Subcutaneous abdominal adipose tissue (tissue), 5 donors: ENCODE measurements around the gene BRD9.

ENCODE experiments used
- H3K27ac ChIP-seq: one replicate; pipeline ENCODE4 v1.7.0; 2013; ENCODE audit warnings: low read depth, mild to moderate bottlenecking, inconsistent platforms, low read length, moderate library complexity
- H3K27me3 ChIP-seq, 5 donors: one replicate each; pipeline ENCODE4 v1.7.0; 2013; ENCODE audit warnings: low read length in 5 of 5, inconsistent platforms in 1 of 5; ENCODE audit not compliant: control insufficient read depth in 5 of 5, insufficient read depth in 4 of 5
- H3K36me3 ChIP-seq, 5 donors: one replicate each; pipeline ENCODE4 v1.7.0; 2013; ENCODE audit warnings: low read length in 5 of 5; ENCODE audit not compliant: control insufficient read depth in 5 of 5, insufficient read depth in 5 of 5
- H3K4me1 ChIP-seq, 5 donors: one replicate each; pipeline ENCODE4 v1.7.0; 2013; ENCODE audit warnings: low read length in 5 of 5, mild to moderate bottlenecking in 3 of 5, moderate library complexity in 1 of 5; ENCODE audit not compliant: control insufficient read depth in 5 of 5, insufficient read depth in 5 of 5
- H3K4me3 ChIP-seq, 5 donors: one replicate each; pipeline ENCODE4 v1.7.0; 2013; ENCODE audit warnings: low read length in 5 of 5, low read depth in 1 of 5
- H3K9ac ChIP-seq, 5 donors: one replicate each; pipeline ENCODE4 v1.7.0; 2013; ENCODE audit warnings: low read length in 5 of 5, mild to moderate bottlenecking in 4 of 5, moderate library complexity in 3 of 5
- H3K9me3 ChIP-seq, 5 donors: one replicate each; pipeline ENCODE4 v1.7.0; 2013; ENCODE audit warnings: low read length in 5 of 5; ENCODE audit not compliant: control insufficient read depth in 5 of 5
- donor health status: healthy.
- donor health status: healthy.
- donor health status: healthy.
- donor health status: healthy.
- donor health status: healthy.

Gene BRD9

GRCh38 chr5:867300-867870 is 25.2 kb downstream of the BRD9 start:
- Histone ChIP-seq H3K36me3 (peaks cover 11 to 98% (median 91%) of the 10 kb centered on the region in 5 donors), H3K27ac (no peak overlapping the region), H3K4me3 (no peak overlapping the region), H3K27me3 (no peaks in the 10 kb centered on the region), H3K9me3 (no peaks in the 10 kb centered on the region), H3K4me1 (peaks cover 2 to 19% (median 9%) of the 10 kb centered on the region in 5 donors), H3K9ac (no peak overlapping the region)

- H3K27ac ChIP-seq: no peak overlapping the region
- peaks cover 7 to 87% (median 78%) of the 10 kb centered on the region in 5 donors for H3K36me3 ChIP-seq
Observed at GRCh38 chr5:865771-866170, 26.8 kb downstream of the BRD9 start.

GRCh38 chr5:865168-865521 is 27.5 kb downstream of the BRD9 start:
- H3K9me3 ChIP-seq: no peaks in the 10 kb centered on the region
- H3K36me3 ChIP-seq: peaks cover 5 to 83% (median 72%) of the 10 kb centered on the region in 5 donors
- H3K4me3 ChIP-seq: no peak overlapping the region
- H3K27me3 ChIP-seq: no peaks in the 10 kb centered on the region
- peaks cover 2 to 19% (median 9%) of the 10 kb centered on the region in 5 donors for H3K4me1 ChIP-seq
- H3K9ac ChIP-seq: no peak overlapping the region
- H3K27ac ChIP-seq: no peak overlapping the region

More at GRCh38 chr5:865771-866170, 26.8 kb downstream of the BRD9 start:
- no peaks in the 10 kb centered on the region for H3K9me3 ChIP-seq
- H3K27me3 ChIP-seq: no peaks in the 10 kb centered on the region
- peaks cover 2 to 19% (median 9%) of the 10 kb centered on the region in 5 donors for H3K4me1 ChIP-seq
- peak overlapping the region in 1 of 5 donors; percentile 30 for H3K9ac ChIP-seq
- no peak overlapping the region for H3K4me3 ChIP-seq

GRCh38 chr5:864492-865167 is 28.0 kb downstream of the BRD9 start:
- Histone ChIP-seq H3K27me3 (no peaks in the 10 kb centered on the region), H3K4me1 (peaks cover 2 to 19% (median 9%) of the 10 kb centered on the region in 5 donors), H3K4me3 (no peak overlapping the region), H3K9ac (no peak overlapping the region), H3K36me3 (peaks cover 5 to 80% (median 67%) of the 10 kb centered on the region in 5 donors), H3K27ac (no peak overlapping the region), H3K9me3 (no peaks in the 10 kb centered on the region)

GRCh38 chr5:863244-863805 is 29.3 kb downstream of the BRD9 start:
- H3K27ac ChIP-seq: no peak overlapping the region
- H3K36me3 ChIP-seq: peaks cover 0 to 77% (median 54%) of the 10 kb centered on the region in 5 donors

GRCh38 chr5:862367-863243 is 30.0 kb downstream of the BRD9 start:
- no peaks in the 10 kb centered on the region for H3K27me3 ChIP-seq
- H3K9ac ChIP-seq: no peak overlapping the region
- peaks cover 2 to 19% (median 9%) of the 10 kb centered on the region in 5 donors for H3K4me1 ChIP-seq
- no peak overlapping the region for H3K4me3 ChIP-seq
- no peak overlapping the region for H3K27ac ChIP-seq
- peaks cover 0 to 70% (median 46%) of the 10 kb centered on the region in 5 donors for H3K36me3 ChIP-seq
- no peaks in the 10 kb centered on the region for H3K9me3 ChIP-seq

More at GRCh38 chr5:863244-863805, 29.3 kb downstream of the BRD9 start:
- no peak overlapping the region for H3K4me3 ChIP-seq
- no peaks in the 10 kb centered on the region for H3K9me3 ChIP-seq
- H3K4me1 ChIP-seq: peaks cover 2 to 19% (median 9%) of the 10 kb centered on the region in 5 donors
- no peak overlapping the region for H3K9ac ChIP-seq
- H3K27me3 ChIP-seq: no peaks in the 10 kb centered on the region

GRCh38 chr5:861442-862366 is 30.9 kb downstream of the BRD9 start:
- Histone ChIP-seq H3K36me3 (peaks cover 0 to 62% (median 39%) of the 10 kb centered on the region in 5 donors), H3K4me1 (peaks cover 0 to 13% (median 3%) of the 10 kb centered on the region in 5 donors), H3K27ac (no peak overlapping the region), H3K4me3 (no peak overlapping the region), H3K27me3 (no peaks in the 10 kb centered on the region), H3K9me3 (no peaks in the 10 kb centered on the region), H3K9ac (no peak overlapping the region)

- H3K4me3 ChIP-seq: no peak overlapping the region
- peaks cover 0 to 10% (median 2%) of the 10 kb centered on the region in 5 donors for H3K4me1 ChIP-seq
- no peak overlapping the region for H3K9ac ChIP-seq
- H3K27ac ChIP-seq: no peak overlapping the region
- peaks cover 0 to 54% (median 33%) of the 10 kb centered on the region in 5 donors for H3K36me3 ChIP-seq
- H3K27me3 ChIP-seq: peaks cover 0 to 2% (median 0%) of the 10 kb centered on the region in 5 donors
- H3K9me3 ChIP-seq: no peaks in the 10 kb centered on the region
Observed at GRCh38 chr5:860506-861150, 32.0 kb downstream of the BRD9 start.
